ENCODE data around the gene TMEM158. TPM values are rescaled to one million over a fixed set of nuclear protein-coding genes. Genes with fewer than 3 reads are reported as not detected.

The TMEM158 gene
- total and polyA plus RNA-seq, 10 of the 15 experiments (the other 5 are each of a cell fraction or from before 2014, with no cell fraction given) = not detected

DNA sequence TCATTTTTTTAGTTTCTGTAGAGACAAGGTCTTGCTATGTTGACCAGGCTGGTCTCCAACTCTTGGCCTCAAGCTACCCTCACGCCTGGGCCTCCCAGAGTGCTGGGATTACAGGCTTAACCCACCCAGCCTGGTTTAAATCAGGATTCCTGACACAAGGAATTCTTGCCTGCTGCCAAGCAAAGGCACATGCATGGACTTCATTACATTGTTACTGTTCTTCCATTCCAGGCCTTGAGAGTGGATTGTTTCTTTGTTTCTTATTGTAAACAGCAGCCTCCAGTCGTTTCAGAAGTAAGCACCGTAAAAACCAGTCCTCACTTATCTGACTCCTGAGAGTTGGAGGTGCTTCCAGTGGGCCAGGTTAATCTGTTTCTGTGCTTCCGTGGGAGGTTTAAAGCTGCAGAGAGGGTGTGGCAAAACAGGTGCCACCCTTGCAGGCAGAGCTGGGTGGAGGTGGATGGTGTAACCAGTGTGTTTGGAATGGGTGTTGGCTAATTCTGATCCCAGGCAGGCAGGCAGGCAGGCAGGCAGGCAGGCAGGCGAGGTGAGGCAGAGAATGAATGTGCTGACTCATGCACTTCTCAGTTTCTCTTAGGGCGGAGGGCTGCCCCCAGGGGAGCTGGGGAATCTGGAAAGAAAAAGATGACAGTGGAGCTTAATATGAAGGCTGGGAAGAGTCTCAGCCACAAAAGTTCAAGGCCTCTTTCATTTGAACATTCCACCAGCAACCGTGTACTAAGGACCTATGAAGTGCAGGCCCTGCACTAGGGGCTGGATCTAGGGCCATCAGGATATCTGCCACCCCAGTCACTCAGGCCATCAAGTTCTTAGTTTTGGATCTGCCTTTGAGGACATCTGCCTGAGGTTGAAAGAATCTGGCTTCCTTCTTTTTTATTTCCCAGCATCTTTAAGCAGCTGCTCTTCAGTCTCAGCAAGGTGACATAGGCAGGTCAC is 42.9 kb downstream of the TMEM158 start:
- Histone ChIP-seq H3K9ac (ENCODE audit: control insufficient read depth, insufficient read depth, low read length) (no peak overlapping the region), H3K4me3 (no peak overlapping the region), H3K79me2 (ENCODE audit: control insufficient read depth, insufficient read depth, low read length) (no peaks in the 10 kb centered on the region), H3K27ac (ENCODE audit: control insufficient read depth, insufficient read depth) (no peak overlapping the region), H3K4me2 (ENCODE audit: control insufficient read depth, insufficient read depth) (no peak overlapping the region), H3K9me3 (replicated peaks; ENCODE audit: control insufficient read depth, insufficient read depth, low read length) (no peaks in the 10 kb centered on the region), H2AFZ (ENCODE audit: control insufficient read depth, low read depth, low read length) (no peak overlapping the region), H3K27me3 (replicated peaks in 1 of 2; ENCODE audit: control insufficient read depth in 2 of 2, insufficient read depth in 2 of 2, low read length in 1 of 2) (peaks cover 0 to 3% of the 10 kb centered on the region in 2 experiments; a peak in 2 of 4 replicates), H3K4me1 (ENCODE audit: control insufficient read depth, insufficient read depth, low read length) (no peaks in the 10 kb centered on the region; the same call in 1 of the 2 replicates), H4K20me1 (ENCODE audit: control insufficient read depth, insufficient read depth) (no peaks in the 10 kb centered on the region), H3K36me3 (ENCODE audit: control insufficient read depth in 2 of 2, insufficient read depth in 2 of 2, low read length in 1 of 2) (no peaks in the 10 kb centered on the region)
- no peak for DNase-seq (ENCODE audit: low read depth, low spot score)
- ChIA-PET SMC1A (ENCODE audit: uncharacterized antibody, unreplicated experiment) (interaction anchor here (0.6 to 0.8 kb wide), 2 partner anchors 12 to 1015 kb away, joined by 3 read pairs; no protein-coding TSS in a partner anchor), POLR2A (interaction anchor here (0.7 kb wide), 1 partner anchor 666 kb away, joined by 4 read pairs; no protein-coding TSS in a partner anchor), CTCF (interaction anchor here (1.4 kb wide), 1 partner anchor 13 kb away, joined by 3 read pairs; no protein-coding TSS in a partner anchor), RAD21 (ENCODE audit: unreplicated experiment) (interaction anchor here (1.2 to 1.4 kb wide), 2 partner anchors 9 to 53 kb away, joined by 3 read pairs; no protein-coding TSS in a partner anchor)
- TF ChIP-seq KLF5 (IDR thresholded peaks at IDR 0.05; ENCODE audit: partially characterized antibody) (no peak), FOXM1 (IDR thresholded peaks at IDR 0.05; ENCODE audit: low read depth, low read length) (no peak), NFYA (IDR thresholded peaks at IDR 0.05; ENCODE audit: borderline replicate concordance, low read depth, low read length) (no peak), ZNF207 (IDR thresholded peaks at IDR 0.05; ENCODE audit: borderline replicate concordance) (no peak), BRCA1 (IDR thresholded peaks at IDR 0.05; ENCODE audit: low read depth, low read length) (no peak), MEF2B (IDR thresholded peaks at IDR 0.05; ENCODE audit: partially characterized antibody, poor library complexity, severe bottlenecking) (no peak), RELA (IDR thresholded peaks at IDR 0.05; ENCODE audit: borderline replicate concordance, partially characterized antibody) (no peak), RAD51 (IDR thresholded peaks at IDR 0.05) (no peak), POLR2AphosphoS2 (IDR thresholded peaks at IDR 0.05; ENCODE audit: low read depth, low read length) (no peak)
- intact Hi-C loops (cut with micrococcal nuclease; ENCODE audit: unreplicated experiment) = no loop called here
- BruUV-seq (replicated peaks) = no TSS peak
- in situ Hi-C loops (cut with MboI) = no loop called here
- ATAC-seq = peak; percentile 59
- 26% methylated on average over 7 of the region's 7 CpGs for WGBS (ENCODE audit: insufficient coverage, insufficient replicate concordance, low lambda C conversion rate, missing lambda C conversion rate)
- no peak for FAIRE-seq

All from GM12878 (cell line).